OCI-LY1 (cell line): Measurements from ENCODE around the gene MRPS30.

Experiments
- H2AFZ ChIP-seq: fragments of 200-600 bp; sonication (generic), shearing (Covaris generic); 2 replicates; pipeline ENCODE4 v1.6.0; 2014; ENCODE audit warnings: antibody characterized with exemption, mild to moderate bottlenecking, low read length
- H3F3A ChIP-seq: fragments of 200-600 bp; sonication (generic), shearing (Covaris generic); 2 replicates; pipeline ENCODE4 v1.6.0; 2014; ENCODE audit warnings: mild to moderate bottlenecking, antibody characterized with exemption, low read length, moderate library complexity; ENCODE audit not compliant: insufficient read depth
- H3K27ac ChIP-seq: fragments of 200-600 bp; sonication (generic); 2 replicates; pipeline ENCODE4 v1.5.1; 2014; ENCODE audit warnings: low read length, mixed run types, mild to moderate bottlenecking, low read depth; ENCODE audit not compliant: poor library complexity, severe bottlenecking
- H3K27me3 ChIP-seq: fragments of 200-600 bp; sonication (generic); 2 replicates; pipeline ENCODE4 v1.6.0; 2014; ENCODE audit warnings: antibody characterized with exemption, mild to moderate bottlenecking, low read length, moderate library complexity; ENCODE audit not compliant: insufficient read depth
- H3K36me3 ChIP-seq: fragments of 200-600 bp; sonication (generic); 2 replicates; pipeline ENCODE4 v1.6.1; 2014; ENCODE audit warnings: mild to moderate bottlenecking, antibody characterized with exemption, low read length, moderate library complexity, mixed read lengths; ENCODE audit not compliant: insufficient read depth
- H3K4me1 ChIP-seq: fragments of 200-600 bp; sonication (generic); 2 replicates; pipeline ENCODE4 v1.5.1; 2014; ENCODE audit warnings: mild to moderate bottlenecking, low read length, moderate library complexity; ENCODE audit not compliant: insufficient read depth, severe bottlenecking
- H3K4me2 ChIP-seq: fragments of 200-600 bp; sonication (generic), shearing (Covaris generic); 2 replicates; pipeline ENCODE4 v1.6.1; 2014; ENCODE audit warnings: low read length
- H3K4me3 ChIP-seq: fragments of 200-600 bp; sonication (generic); 2 replicates; pipeline ENCODE4 v1.5.1; 2014; ENCODE audit warnings: low read length, low read depth, mild to moderate bottlenecking, mixed read lengths; ENCODE audit not compliant: poor library complexity, severe bottlenecking
- H3K79me2 ChIP-seq: fragments of 200-600 bp; shearing (Covaris generic); 2 replicates; pipeline ENCODE4 v1.6.1; 2016; ENCODE audit warnings: mixed run types, low read length, mixed read lengths; ENCODE audit not compliant: insufficient read depth
- H3K9ac ChIP-seq: fragments of 200-600 bp; sonication (generic), shearing (Covaris generic); 2 replicates; pipeline ENCODE4 v1.6.1; 2014; ENCODE audit warnings: mild to moderate bottlenecking, low read length, mixed read lengths
- H3K9me2 ChIP-seq: fragments of 200-600 bp; sonication (generic), shearing (Covaris generic); 2 replicates; pipeline ENCODE4 v1.6.1; 2014; ENCODE audit warnings: low read depth, mild to moderate bottlenecking, low read length, mixed read lengths
- H3K9me3 ChIP-seq: fragments of 200-600 bp; shearing (Covaris generic); 2 replicates; pipeline ENCODE4 v1.6.1; 2014; ENCODE audit warnings: low read length, mixed read lengths
- H4K20me1 ChIP-seq: fragments of 200-600 bp; sonication (generic), shearing (Covaris generic); 2 replicates; pipeline ENCODE4 v1.6.0; 2016; ENCODE audit warnings: mild to moderate bottlenecking, low read length; ENCODE audit not compliant: insufficient read depth
- CTCF ChIP-seq: fragments of 200-600 bp; sonication (generic), shearing (Covaris generic); IDR thresholded peaks from 2 replicates; pipeline ENCODE4 v1.5.1; 2017; ENCODE audit warnings: mild to moderate bottlenecking, antibody characterized with exemption, low read length, moderate library complexity, mixed read lengths
- EZH2 ChIP-seq: fragments of 200-600 bp; sonication (generic), shearing (Covaris generic); IDR thresholded peaks from 2 replicates; pipeline ENCODE4 v1.8.0; 2017; ENCODE audit warnings: borderline replicate concordance, mixed run types, mild to moderate bottlenecking, antibody characterized with exemption, low read length, moderate library complexity, mixed read lengths

MRPS30 gene

DNA sequence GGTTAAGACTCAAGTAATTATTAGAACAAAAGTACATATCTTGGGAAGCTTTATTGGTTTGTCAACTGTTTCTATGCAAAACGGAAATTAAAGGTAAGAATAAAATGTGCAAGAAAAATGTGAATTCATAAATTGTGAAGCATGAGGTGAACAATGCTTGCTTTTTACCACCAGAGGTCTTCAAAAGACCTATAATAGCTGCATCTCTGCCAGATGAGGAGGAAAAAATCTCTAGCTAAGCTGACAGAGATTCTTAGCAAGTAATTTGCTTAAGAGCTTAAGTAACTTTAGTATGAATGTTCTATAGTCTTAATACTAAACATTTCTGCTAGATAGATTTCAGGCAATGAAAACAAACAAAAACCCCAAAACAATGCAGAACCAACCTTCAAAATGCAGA lies 54.1 kb downstream of the MRPS30 start:
- Histone ChIP-seq H3K4me1 (no peaks in the 10 kb centered on the region), H3K9me3 (no peaks in the 10 kb centered on the region), H3K9ac (no peak overlapping the region), H3K4me2 (no peak overlapping the region), H2AFZ (no peak overlapping the region), H3K4me3 (no peak overlapping the region), H3K27ac (no peak overlapping the region), H3K27me3 (no peaks in the 10 kb centered on the region), H3K9me2 (no peaks in the 10 kb centered on the region), H3K36me3 (no peaks in the 10 kb centered on the region), H4K20me1 (no peaks in the 10 kb centered on the region), H3K79me2 (no peaks in the 10 kb centered on the region), H3F3A (no peaks in the 10 kb centered on the region)
- TF ChIP-seq EZH2 (no peak), CTCF (peak; percentile 35; the same call in 1 of the 2 replicates)
